Measurements from ENCODE around the gene PALB2. TPM values are rescaled to one million over a fixed set of nuclear protein-coding genes. Genes with fewer than 3 reads are reported as not detected.
"Not testable (repeated sequence)": the region's sequence is repeated elsewhere in the genome, so short reads cannot be mapped to it uniquely, and the experiment has no call there.

PALB2 gene
- total RNA-seq, 2 experiments from 2014 or later: 23.0 to 26.4 TPM

DNA sequence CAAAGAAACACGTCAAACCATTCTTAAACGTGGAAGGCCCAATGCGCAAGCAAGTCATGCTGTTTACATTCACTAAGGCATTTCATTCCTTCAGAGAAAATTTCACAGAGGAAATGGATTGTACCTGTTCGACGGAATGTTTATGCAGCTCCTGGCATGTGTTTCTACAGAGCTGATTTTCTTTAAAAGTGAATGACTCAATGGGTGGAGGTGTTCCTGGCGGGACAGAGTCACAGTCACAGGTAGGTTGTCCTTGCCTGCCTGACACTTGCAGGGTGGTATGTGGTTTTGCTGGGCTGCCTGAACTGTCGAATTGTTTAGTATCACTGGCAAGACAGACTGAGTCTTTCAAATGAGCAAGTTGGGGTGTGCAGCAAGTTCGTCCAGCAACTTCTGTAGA lies 11.6 kb downstream of the PALB2 start:
- Mint-ChIP-seq H3K27me3 (no peaks in the 10 kb centered on the region), H3K9me3 (ENCODE audit: low read depth) (no peaks in the 10 kb centered on the region), H3K27ac (no peak overlapping the region), H3K4me3 (no peak overlapping the region), H3K36me3 (peaks cover 41% of the 10 kb centered on the region), H3K4me1 (peaks cover 21% of the 10 kb centered on the region)
- ATAC-seq: no peak
- CTCF ChIA-PET: interaction anchor here (1.1 kb wide), 1 partner anchor 33 kb away, joined by 3 read pairs; no protein-coding TSS in a partner anchor
- no peak for DNase-seq

DNA sequence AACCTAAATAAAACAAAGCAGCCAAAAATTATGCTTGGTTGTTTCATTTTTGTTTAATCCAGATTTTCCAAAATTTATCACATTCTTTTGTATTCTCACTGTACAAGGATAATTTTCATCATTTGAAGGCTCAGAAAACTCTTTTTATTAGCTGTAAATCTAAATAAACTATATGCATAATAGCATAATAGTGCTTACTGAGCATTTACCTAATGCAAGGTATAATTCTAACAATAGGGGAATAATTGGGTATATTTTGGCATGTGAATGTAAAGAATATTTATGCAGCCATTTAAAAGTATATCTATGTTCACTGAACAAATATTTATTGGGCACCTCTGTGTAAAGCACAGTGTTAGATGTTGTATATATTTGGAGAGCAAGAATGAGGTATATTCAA lies 17.0 kb downstream of the PALB2 start:
- CTCF ChIA-PET: no interaction called here
- peaks cover under 1% of the 10 kb centered on the region for H3K4me1 Mint-ChIP-seq
- no peak for DNase-seq
- ATAC-seq: no peak
- no peak overlapping the region for H3K4me3 Mint-ChIP-seq
- peaks cover 39% of the 10 kb centered on the region for H3K36me3 Mint-ChIP-seq
- H3K9me3 Mint-ChIP-seq (ENCODE audit: low read depth): no peaks in the 10 kb centered on the region
- H3K27me3 Mint-ChIP-seq: no peaks in the 10 kb centered on the region
- H3K27ac Mint-ChIP-seq: no peak overlapping the region

DNA sequence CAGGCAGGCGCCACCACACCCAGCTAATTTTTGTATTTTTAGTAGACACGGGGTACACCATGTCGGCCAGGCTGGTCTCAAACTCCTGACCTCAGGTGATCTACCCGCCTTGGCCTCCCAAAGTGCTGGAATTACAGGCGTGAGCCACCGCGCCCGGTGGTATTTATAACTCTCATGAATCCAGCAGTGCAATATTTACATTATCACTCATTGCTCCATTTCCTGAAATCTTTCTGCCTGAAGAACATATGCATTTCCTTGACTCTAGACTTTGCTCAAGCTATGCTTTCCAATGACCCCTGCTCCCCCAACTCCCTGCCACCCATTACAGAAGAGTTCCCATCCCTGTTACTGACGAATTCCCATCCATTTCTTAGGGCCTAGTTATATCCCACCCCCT lies 25.3 kb downstream of the PALB2 start:
- ATAC-seq: no peak

DNA sequence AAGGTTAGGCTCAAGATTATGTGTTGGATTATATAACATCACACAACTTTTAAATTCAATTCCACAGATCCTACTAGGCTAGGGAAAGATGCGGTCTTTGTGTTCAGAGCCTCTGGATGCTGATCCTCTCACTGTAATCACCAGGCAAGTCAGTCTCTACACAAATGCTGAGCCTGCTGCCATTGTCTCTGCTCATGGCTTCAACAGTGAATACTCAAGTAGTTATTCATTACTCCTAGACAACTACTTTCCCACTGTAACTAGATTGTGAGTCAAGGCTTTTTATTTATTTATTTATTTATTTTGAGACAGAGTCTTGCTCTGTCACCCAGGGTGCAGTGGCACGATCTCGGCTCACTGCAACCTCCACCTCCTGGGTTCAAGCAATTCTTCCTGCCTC lies 29.2 kb downstream of the PALB2 start:
- no peak overlapping the region for H3K27ac Mint-ChIP-seq
- CTCF ChIA-PET: no interaction called here
- no peak overlapping the region for H3K4me3 Mint-ChIP-seq
- no peak for DNase-seq
- no peak for ATAC-seq
- no peaks in the 10 kb centered on the region for H3K9me3 Mint-ChIP-seq (ENCODE audit: low read depth)
- no peaks in the 10 kb centered on the region for H3K4me1 Mint-ChIP-seq
- H3K27me3 Mint-ChIP-seq: no peaks in the 10 kb centered on the region
- H3K36me3 Mint-ChIP-seq: peaks cover 22% of the 10 kb centered on the region

More for the DNA sequence above, 25.3 kb downstream of the PALB2 start:
- no peaks in the 10 kb centered on the region for H3K27me3 Mint-ChIP-seq
- no peak overlapping the region for H3K27ac Mint-ChIP-seq
- H3K4me1 Mint-ChIP-seq: no peaks in the 10 kb centered on the region
- no peak for DNase-seq
- H3K9me3 Mint-ChIP-seq (ENCODE audit: low read depth): no peaks in the 10 kb centered on the region
- H3K4me3 Mint-ChIP-seq: no peak overlapping the region
- H3K36me3 Mint-ChIP-seq: peaks cover 24% of the 10 kb centered on the region
- CTCF ChIA-PET: no interaction called here

DNA sequence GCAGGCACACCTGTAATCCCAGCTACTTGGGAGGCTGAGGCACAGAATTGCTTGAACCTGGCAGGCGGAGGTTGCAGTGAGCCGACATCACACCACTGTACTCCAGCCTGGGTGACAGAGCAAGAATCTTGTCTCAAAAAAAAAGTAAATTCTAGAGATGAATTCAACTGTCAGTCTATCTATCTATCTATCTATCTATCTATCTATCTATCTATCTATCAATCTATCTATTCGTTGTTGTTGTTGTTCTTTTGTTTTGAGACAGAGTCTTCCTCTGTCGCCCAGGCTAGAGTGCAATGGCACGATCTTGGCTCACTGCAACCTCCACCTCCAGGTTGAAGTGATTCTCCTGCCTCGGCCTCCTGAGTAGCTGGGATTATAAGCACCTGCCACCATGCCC lies 30.2 kb downstream of the PALB2 start:
- not testable (repeated sequence) for ATAC-seq; H3K4me1 Mint-ChIP-seq; H3K9me3 Mint-ChIP-seq (ENCODE audit: low read depth); H3K27me3 Mint-ChIP-seq; H3K4me3 Mint-ChIP-seq; H3K27ac Mint-ChIP-seq; DNase-seq
- CTCF ChIA-PET: interaction anchor here (2.1 kb wide), 1 partner anchor 13 kb away, joined by 7 read pairs; no protein-coding TSS in a partner anchor
- H3K36me3 Mint-ChIP-seq: peaks cover 19% of the 10 kb centered on the region

DNA sequence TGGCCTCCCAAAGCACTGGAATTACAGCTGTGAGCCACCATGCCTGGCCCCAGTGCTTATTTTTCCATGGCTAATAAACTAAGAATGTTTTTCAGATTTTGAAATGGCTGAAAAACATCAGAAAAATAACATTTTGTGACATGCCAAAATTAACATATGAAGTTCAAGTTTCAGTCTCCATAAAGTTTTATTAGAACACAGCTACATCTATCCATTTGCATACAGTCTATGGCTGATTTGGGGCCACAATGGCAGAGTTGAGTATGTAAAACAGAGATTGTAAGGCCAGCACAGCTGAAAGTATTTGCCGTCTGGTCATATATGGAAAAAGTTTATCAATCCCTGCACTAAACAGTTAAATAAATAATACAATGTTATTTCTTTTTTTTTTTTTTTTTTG lies 31.2 kb downstream of the PALB2 start:
- Mint-ChIP-seq H3K9me3 (ENCODE audit: low read depth) (no peaks in the 10 kb centered on the region), H3K27ac (no peak overlapping the region), H3K4me3 (no peak overlapping the region), H3K36me3 (peaks cover 17% of the 10 kb centered on the region), H3K4me1 (no peaks in the 10 kb centered on the region), H3K27me3 (no peaks in the 10 kb centered on the region)
- CTCF ChIA-PET: interaction anchor here (2.1 kb wide), 1 partner anchor 12 kb away, joined by 7 read pairs; no protein-coding TSS in a partner anchor
- ATAC-seq (no peak), DNase-seq (no peak)

DNA sequence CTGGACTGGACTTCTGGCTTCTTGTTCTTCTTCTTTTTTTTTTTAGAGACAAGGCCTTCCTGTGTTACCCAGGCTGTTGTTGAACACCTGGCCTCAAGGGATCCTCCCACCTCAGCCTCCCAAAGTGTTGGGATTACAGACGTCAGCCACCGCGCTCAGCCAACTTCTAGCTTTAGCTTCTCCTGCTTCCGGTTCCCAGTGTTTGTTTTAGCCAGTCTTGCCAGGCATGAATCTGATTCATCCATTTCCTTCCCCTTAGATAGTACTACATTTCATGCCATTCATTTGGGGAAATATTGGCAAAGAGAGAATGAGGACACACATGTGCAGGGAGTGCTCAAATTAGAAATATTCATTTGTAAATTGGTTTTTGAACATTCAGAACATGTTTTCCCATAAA lies 32.9 kb downstream of the PALB2 start:
- H3K27ac Mint-ChIP-seq: no peak overlapping the region
- CTCF ChIA-PET: no interaction called here

DNA sequence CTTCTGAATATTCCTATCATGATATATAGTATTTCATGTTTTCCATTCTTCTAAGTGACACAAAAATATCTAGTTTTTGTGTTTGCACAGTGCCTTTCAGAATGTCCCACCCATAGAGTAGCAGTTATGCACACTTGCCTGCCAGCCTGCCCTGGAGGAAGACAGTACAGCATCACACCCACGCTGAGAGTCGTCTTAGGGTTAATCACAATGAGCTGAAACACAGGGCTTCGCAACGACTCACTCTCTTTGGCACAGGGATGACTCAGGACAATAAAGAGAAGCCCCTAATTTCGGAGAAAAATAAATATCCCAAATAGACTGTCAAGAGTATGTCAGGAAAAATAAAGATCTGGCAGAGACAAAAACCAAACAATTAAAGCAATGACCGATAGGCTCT lies 33.4 kb downstream of the PALB2 start:
- Mint-ChIP-seq H3K36me3 (peaks cover 15% of the 10 kb centered on the region), H3K27me3 (no peaks in the 10 kb centered on the region), H3K4me3 (no peak overlapping the region), H3K27ac (no peak overlapping the region), H3K4me1 (no peaks in the 10 kb centered on the region), H3K9me3 (ENCODE audit: low read depth) (no peaks in the 10 kb centered on the region)
- ATAC-seq (no peak), DNase-seq (no peak)
- CTCF ChIA-PET: no interaction called here

More for the DNA sequence above, 32.9 kb downstream of the PALB2 start:
- no peak overlapping the region for H3K4me3 Mint-ChIP-seq
- H3K36me3 Mint-ChIP-seq: peaks cover 16% of the 10 kb centered on the region
- ATAC-seq: no peak
- no peaks in the 10 kb centered on the region for H3K4me1 Mint-ChIP-seq
- H3K9me3 Mint-ChIP-seq (ENCODE audit: low read depth): no peaks in the 10 kb centered on the region
- no peaks in the 10 kb centered on the region for H3K27me3 Mint-ChIP-seq
- no peak for DNase-seq

DNA sequence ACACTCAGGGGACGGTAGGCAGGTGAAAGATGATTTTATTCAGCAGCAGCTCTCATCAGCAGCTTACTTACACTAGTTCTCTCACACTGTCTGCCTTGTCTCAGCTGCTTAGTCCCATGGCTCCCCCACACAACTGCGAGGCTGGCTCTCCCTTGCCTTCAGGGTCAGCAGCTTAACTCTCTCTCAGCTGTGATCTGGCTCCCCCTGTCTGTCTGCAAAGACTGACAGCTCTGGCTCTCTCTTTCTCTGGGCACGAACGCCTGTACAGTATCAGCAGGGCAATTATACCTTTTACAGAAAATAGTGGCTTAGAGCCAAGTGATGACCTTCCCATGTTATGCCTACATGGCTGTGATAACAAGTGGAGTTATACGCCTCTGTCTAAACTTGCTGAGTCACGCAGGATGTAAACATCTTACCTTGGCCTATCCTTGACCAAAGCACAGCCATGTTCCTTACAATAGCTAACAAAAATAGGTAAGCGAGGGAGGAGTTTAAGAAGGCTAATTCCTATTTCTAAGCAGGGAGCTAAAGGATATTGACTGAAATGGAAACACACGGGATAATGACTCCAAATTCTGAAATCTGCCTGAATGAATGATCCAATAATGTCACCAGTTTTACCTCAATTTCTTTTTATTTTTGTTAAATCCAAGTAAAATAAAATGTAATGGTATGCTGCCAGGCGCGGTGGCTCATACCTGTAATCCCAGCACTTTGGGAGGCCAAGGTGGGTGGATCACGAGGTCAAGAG lies 43.9 kb downstream of the PALB2 start:
- no peak for ATAC-seq
- Mint-ChIP-seq H3K4me1 (peaks cover 21% of the 10 kb centered on the region), H3K27ac (peak overlapping the region; percentile 67), H3K9me3 (ENCODE audit: low read depth) (no peaks in the 10 kb centered on the region), H3K36me3 (peaks cover 8% of the 10 kb centered on the region), H3K4me3 (peak overlapping the region; percentile 14), H3K27me3 (no peaks in the 10 kb centered on the region)
- peak; percentile 52 for DNase-seq
- CTCF ChIA-PET: interaction anchor here (0.6 to 3.3 kb wide), 22 partner anchors 13 to 172 kb away, joined by 3 to 18 read pairs (median 3); partner anchors contain the start of genes DCTN5, EARS2, PALB2 and UBFD1

DNA sequence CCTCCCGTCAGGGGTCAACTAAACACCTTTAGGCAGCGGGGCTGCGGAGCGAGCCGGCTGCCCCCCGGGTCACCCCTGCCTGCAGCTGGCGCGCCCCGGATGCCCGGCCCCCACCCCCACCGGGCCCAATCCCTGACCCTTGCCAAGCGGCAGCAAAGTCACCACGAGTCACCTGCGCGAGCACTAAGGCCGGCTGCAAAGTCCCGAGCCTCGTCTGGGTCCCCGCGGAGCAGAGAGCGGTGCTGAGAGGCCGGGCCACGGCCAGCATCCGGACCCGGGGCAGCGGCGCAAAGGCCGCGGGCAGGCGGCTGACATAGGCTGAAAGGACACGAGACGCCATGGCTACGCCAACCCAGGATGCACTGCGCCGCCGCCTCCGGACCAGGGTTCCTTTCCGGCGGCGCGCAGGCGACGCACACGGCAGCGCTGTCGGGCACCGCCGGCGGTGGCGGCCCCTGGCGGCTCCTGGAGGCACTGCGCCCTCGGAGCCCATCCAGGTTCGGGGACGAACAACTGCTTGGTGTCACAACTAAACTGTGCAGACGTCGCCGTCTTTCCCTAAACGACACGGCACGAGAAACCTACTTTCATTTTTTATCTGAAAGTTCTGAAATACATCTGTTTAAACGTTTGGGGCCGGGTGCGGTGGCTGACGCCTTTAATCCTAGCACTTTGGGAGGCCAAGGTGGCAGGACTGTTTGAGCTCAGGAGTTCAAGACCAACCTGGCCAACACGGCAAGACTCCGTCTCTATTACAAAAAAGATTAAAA lies 45.0 kb downstream of the PALB2 start, which contains the start of gene NDUFAB1:
TSS of gene NDUFAB1 (minus strand) at position 366 of the 770 bp plus-strand sequence. CDS start at position 340, 26 bp downstream.
- H3K4me3 Mint-ChIP-seq: peak within 1 kb of the TSS; percentile 80
- CTCF ChIA-PET: interaction anchor here (0.6 to 3.3 kb wide), 19 partner anchors 14 to 161 kb away, joined by 3 to 18 read pairs (median 3); partner anchors contain the start of genes DCTN5, EARS2, PALB2 and UBFD1
- peak; percentile 93 for DNase-seq
- peaks cover 12% of the 10 kb centered on the region for H3K36me3 Mint-ChIP-seq
- no peaks in the 10 kb centered on the region for H3K9me3 Mint-ChIP-seq (ENCODE audit: low read depth)
- peaks cover 21% of the 10 kb centered on the region for H3K4me1 Mint-ChIP-seq
- ATAC-seq: peak; percentile 99
- no peaks in the 10 kb centered on the region for H3K27me3 Mint-ChIP-seq
- H3K27ac Mint-ChIP-seq: peak within 1 kb of the TSS; percentile 82

DNA sequence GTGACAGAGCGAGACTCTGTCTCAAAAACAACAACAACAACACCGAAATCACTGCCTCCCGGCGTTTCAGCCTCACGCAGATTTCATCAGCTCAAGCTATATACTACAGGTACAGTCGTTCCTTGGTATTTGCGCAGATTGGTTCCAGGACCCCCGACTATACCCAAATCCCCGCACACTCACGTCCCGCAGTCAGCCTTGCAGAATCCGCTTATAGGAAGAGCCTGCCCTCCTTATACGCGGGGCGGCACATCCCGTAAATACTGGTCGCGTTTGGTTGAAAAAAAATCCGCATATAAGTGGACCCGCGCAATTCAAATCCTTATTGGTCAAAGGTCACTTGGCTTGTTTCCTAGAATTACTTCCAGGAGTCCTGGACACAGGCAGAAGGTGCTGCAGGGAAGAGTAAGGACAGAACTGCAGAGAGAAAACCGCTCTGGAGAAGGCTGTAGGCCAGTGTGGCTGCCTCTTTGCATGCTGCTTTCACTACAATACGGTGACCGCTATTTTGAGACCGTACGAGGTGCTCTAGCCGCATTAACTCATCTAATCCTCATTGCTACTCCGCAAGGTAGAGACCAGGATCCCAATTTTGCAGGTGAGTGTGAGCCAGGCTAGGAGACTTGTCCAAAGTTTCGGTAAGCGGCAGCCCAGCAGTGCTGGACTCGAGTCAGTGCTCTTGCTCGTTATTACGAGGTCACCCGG lies 45.7 kb downstream of the PALB2 start:
- CTCF ChIA-PET: interaction anchor here (2.1 kb wide), 1 partner anchor 37 kb away, joined by 18 read pairs; the partner anchor contains the start of genes EARS2 and UBFD1
- no peaks in the 10 kb centered on the region for H3K27me3 Mint-ChIP-seq
- ATAC-seq (peak; percentile 9), DNase-seq (no peak)
- peak overlapping the region; percentile 62 for H3K27ac Mint-ChIP-seq
- peaks cover 16% of the 10 kb centered on the region for H3K36me3 Mint-ChIP-seq
- no peaks in the 10 kb centered on the region for H3K9me3 Mint-ChIP-seq (ENCODE audit: low read depth)
- H3K4me3 Mint-ChIP-seq: peak overlapping the region; percentile 80
- peaks cover 21% of the 10 kb centered on the region for H3K4me1 Mint-ChIP-seq

DNA sequence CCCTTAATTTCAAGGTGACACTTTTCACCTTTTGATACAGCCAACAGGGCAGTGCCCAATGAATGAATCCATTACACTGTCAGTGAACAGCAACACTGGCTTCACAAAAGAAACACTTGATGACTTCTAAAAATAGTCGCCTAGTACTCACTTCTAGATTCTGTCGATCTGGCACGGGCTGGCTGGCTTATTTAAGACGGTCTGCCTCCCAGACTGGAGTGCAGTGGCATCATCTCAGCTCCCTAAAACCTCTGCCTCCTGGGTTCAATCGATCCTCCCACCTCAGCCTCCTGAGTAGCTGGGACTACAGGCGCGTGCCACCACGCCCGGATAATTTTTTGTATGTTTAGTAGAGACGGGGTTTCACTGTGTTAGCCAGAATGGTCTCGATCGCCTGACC lies 46.9 kb downstream of the PALB2 start:
- no peak overlapping the region for H3K27ac Mint-ChIP-seq
- no peak for ATAC-seq
- H3K4me1 Mint-ChIP-seq: peaks cover 21% of the 10 kb centered on the region
- CTCF ChIA-PET: no interaction called here
- H3K36me3 Mint-ChIP-seq: peaks cover 22% of the 10 kb centered on the region
- H3K9me3 Mint-ChIP-seq (ENCODE audit: low read depth): no peaks in the 10 kb centered on the region
- no peak for DNase-seq
- no peaks in the 10 kb centered on the region for H3K27me3 Mint-ChIP-seq
- H3K4me3 Mint-ChIP-seq: no peak overlapping the region

DNA sequence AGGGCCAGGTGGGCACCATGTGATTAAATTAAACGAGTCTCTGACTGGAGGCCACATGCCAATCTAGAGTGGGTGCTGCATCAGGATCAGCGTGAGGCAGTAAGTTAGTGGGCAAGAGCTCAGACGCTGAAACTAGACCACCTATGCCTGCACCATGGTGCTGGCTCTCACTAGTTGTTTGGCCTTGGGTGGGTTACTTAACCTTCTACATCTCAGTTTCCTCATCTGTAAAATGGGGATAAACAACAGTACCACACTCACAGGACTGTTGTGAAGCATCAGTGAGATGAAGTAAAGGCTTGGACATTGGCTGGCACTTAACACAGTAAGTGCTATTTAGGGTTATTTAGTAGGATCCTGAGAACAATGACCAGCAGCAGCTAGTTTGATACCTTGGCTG lies 50.9 kb downstream of the PALB2 start:
- H3K4me3 Mint-ChIP-seq: no peak overlapping the region
- H3K36me3 Mint-ChIP-seq: peaks cover 32% of the 10 kb centered on the region
- CTCF ChIA-PET: no interaction called here
- ATAC-seq: no peak
- no peaks in the 10 kb centered on the region for H3K27me3 Mint-ChIP-seq
- H3K4me1 Mint-ChIP-seq: peaks cover 11% of the 10 kb centered on the region
- H3K9me3 Mint-ChIP-seq (ENCODE audit: low read depth): no peaks in the 10 kb centered on the region
- H3K27ac Mint-ChIP-seq: no peak overlapping the region
- no peak for DNase-seq

Measured in activated CD8-positive, alpha-beta memory T cell treated with anti-CD3 and anti-CD28 coated beads, Interleukin-2, amount 10 ng/mL, durations not matched to agents 7 days and 5 days (primary cell).